ENCODE measurements around the gene RPTOR.
A peak's percentile ranks its signal among the peaks of the same experiment; 100 is the strongest.

RPTOR gene

DNA sequence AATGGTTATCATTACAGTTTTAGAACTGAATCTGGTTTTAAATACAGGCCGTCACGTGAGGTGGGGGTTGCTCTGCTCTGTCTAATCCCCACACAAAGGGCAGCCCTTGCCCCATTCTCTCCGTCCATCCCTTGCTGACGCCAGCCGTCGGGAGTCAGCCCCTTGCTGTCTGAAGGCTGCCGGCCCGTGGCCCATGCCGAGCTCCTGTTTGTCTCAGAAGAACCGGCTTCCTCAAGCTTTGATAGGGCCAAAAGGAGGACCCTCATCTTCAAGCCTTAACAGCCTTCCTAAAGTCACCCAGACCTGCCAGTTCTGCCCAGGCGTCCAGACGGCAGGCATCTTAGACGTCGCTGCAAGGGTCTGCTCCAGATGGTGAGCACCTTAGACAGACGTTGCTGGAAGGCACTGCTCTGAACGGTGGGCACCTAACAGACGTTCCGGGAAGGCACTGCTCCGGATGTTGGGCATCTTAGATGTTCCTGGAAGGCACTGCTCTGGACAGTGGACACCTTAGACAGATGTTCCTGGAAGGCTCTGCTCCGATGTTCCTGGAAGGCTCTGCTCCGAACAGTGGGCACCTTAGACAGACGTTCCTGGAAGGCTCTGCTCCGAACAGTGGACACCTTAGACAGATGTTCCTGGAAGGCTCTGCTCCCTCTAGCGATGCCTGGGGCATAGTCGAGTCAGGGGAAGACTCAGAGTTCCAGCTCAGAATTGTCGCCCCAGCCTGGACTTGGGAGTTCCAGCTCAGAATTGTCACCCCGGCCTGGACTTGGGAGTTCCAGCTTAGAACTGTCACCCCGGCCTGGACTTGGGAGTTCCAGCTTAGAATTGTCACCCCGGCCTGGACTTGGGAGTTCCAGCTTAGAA lies 411.9 kb downstream of the RPTOR start:
- DNase-seq, result no peak

DNA sequence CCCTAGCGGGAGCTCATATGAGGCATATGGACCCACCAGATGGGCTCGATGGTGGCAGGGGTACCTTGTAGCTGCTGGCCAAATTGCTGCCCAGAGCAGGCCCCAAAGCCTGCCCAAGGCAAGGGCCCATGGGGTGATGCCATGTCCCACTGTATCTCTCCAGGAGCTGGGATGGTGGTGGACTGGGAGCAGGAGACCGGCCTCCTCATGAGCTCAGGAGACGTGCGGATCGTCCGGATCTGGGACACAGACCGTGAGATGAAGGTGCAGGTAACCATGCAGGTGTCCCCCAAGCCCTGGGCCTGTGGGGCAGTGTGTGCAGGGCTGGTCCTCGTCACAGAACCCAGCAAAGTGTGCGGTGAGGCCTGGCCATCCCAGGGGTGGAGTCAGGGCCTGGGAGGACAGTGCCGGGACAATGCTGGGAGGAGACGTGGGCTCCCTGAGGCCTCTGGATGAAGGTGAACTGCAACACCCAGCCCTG lies 412.9 kb downstream of the RPTOR start:
- no peak for DNase-seq

DNA sequence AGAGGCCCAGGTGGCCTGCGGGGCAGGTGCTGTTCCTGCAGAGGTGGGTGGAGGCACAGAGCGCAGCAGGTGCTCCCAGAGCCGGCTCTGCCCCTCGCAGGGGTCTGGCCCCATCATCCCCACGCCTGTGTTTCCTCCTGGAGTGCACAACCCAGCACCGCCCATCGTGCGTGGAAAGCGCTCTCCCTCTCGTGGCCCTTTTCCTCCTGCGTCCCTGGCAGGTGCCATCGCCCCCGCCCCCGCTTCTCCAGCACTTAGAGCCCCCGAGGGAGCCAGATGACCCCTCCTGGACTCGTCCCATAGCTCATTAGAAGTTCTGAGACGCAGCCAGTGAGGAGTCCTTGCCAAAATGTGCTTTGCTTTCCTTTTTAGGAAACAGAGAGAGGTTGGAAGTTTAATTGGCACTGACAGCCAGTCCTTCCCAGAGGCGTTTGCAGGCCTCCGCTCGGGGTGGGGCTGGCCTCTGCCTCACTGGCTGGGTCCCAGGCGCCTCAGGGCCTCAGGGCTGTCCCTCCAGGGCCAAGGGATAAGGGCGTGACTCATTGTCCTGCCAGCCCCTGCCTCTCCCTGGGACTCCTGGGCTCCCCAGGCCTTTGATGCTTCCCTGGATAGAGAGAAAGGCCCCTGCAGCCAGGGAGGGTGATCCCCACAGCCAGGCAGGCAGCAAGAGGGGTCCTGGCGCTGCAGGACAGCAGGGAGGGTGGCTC lies 414.8 kb downstream of the RPTOR start:
- DNase-seq, result no peak

DNA sequence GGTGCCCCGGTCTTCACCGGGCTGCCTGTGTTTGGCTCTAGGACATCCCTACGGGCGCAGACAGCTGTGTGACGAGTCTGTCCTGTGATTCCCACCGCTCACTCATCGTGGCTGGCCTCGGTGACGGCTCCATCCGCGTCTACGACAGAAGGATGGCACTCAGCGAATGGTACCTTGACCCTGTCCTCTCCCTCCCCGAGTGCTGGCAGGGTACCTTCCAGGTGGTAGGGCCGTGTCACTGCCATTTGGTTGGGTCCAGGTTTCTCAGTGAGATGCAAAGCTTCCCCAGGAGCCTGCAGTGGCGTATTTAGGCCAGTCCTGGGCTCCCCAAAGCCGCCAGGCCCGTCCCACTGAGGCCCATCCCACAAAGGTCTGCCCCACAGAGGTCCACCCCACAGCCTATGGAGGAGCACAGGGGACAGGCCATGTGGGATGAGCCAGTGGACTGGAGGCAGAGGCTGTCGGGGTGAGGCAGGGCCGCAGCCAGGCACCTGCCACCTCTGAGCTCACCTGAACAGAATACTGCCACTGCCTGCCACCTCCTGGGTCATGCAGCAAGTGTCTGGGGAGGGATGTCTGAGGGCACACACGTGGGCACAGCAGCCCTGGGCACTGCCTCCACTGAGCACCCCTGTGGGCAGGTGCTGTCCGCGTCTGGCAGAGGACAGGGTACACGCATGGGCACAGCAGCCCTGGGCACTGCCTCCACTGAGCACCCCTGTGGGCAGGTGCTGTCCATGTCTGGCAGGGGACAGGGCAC lies 415.6 kb downstream of the RPTOR start:
- no peak for DNase-seq

DNA sequence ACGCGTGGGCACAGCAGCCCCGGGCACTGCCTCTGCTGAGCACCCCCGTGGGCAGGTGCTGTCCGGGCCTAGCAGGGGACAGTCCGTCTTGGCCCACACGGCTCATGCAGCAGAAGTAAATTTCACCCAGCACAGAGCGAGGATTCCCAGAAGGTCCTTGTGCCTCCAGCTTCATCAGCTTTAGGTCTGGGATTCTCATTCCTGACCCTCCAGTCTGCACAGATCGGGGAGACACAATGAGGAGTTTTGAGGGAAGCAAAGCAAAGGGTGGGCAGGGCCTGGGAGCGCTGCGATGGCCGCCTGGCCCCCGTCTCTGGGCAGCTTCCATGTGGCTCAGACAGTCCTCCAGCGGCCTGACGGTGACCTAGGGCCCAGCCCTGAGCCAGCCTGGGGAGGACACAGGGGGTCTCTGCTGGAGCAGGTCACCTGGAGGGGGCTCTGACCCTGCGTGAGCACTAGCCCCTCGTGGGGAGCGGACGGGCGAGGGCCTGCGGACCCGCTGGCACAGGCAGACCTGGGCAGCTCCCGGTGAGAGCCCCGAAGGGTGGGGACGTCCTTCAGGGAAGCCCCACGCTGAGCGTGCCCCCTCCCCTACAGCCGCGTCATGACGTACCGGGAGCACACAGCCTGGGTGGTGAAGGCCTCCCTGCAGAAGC lies 416.3 kb downstream of the RPTOR start:
- no peak for DNase-seq

DNA sequence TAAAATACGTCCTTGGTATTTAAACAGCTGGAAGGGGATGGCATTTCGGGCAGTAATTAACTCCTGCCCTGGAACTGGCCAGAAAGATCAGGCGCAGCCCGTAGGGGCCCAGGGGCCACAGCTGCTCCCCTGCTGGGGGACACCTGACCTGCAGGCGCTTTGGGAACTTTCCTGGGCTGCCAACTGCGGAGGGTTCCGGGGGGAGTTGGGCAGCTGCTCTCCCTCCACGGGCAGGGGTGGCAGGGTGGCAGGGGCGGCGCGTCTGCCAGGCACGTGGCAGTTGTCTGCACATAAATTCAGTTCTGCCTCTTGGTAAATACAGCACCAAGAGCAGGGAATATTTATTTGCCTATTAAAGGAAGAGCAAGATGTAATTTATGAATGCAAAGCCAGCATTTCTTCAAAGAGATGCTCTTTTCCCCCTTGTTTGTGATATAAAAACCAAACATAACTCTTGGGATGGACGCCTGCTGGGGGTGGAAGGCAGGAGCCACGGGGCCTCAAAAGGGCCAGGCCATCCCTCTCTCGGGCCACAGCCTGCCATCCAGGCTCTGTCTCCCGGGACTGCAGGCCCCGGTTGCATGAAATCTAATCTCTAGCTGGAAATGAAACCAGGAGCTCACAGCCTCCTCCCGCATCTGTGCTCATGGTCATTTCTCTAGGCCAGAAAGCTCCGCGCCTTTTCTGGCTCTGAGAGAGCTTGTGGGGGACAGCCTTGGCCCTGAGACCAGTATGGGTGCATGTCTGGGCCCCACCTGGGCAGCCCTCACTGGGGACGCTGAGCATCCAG lies 417.1 kb downstream of the RPTOR start:
- no peak for DNase-seq

DNA sequence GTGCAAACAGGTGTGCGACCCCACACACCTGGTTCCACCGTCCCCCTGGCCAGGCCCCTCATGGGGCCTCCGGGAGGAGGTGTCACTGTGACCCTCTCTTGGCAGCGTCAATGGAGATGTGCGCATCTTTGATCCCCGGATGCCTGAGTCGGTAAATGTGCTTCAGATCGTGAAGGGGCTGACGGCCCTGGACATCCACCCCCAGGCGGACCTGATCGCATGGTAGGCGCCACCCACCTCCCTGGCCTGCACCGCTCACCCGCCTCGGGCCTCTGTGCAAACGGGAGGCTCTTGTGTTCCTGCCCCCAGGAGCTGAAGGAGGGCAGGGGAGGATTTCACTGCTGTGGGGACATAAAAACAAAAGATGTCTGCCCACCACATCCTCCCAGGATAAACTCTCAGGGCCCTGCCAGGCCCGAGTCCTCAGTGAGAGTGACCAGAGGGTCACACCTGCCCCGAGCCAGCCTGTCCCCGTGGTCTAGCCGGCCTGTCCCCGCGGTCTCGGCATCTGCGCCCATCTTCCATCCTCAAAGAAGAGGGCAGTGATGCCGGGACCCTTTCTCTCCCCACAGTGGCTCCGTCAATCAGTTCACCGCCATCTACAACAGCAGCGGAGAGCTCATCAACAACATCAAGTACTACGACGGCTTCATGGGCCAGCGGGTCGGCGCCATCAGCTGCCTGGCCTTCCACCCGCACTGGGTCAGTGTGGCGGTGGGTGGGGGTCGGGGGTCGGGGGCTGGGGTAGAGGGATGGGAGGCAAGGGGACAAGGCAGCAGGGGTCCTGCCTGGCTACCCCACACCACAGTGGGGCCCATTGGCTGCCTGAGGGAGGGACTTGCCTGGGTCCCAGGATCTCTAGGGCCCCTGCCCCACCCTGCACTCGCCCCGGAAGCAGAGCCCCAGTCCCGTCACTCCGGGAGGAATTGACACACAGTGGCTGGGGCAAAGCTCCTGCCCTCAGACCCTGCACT lies 418.0 kb downstream of the RPTOR start:
- no peak for DNase-seq

DNA sequence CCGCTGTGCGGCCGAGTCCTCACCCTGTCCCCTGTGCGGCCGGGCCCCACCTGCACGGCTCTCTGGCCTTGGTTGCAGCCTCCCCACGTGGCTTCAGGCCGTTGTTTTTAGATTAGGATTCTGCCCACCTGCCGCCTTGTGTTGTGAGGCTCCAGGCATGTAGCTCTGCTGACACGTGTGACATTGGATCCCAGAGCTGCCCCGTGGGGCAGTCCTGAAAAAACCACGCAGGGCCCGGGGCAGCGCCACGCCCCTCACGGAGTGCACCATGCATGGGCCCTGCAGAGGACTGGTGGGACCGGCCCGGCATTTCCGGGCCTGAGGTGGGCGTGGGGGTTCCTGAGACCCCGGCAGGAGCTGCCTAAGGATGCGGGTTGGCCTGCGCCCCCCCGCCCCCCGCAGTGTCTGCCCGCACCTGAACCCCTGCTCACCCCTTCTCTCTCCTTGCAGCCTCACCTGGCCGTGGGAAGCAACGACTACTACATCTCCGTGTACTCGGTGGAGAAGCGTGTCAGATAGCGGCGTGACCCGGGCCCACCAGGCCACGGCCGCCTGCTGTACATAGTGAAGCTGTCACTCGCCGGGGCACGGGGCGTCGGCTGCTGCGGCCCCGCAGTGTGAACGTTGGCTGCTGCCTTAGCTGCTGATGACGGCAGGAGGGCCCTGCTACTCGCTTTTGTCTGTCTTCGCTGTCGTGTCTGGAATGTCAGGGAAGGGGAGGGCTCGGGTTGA lies 419.3 kb downstream of the RPTOR start:
- DNase-seq, result no peak

DNA sequence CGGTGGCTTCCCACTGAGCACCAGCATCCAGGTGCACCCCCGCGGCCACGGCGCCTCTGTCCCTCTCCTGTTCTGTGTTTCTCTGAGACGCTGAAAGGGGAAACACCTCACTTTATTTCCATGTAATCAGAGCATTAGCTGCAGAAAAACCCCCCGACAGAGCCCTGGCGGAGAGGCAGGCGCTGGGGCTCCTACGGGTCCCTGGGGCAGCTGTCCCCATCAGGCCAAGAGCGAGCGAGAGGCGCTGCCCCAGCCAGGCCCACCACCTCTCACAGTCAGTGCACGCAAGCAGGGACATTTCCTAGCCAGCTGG lies 419.9 kb downstream of the RPTOR start:
- DNase-seq, result no peak

DNA sequence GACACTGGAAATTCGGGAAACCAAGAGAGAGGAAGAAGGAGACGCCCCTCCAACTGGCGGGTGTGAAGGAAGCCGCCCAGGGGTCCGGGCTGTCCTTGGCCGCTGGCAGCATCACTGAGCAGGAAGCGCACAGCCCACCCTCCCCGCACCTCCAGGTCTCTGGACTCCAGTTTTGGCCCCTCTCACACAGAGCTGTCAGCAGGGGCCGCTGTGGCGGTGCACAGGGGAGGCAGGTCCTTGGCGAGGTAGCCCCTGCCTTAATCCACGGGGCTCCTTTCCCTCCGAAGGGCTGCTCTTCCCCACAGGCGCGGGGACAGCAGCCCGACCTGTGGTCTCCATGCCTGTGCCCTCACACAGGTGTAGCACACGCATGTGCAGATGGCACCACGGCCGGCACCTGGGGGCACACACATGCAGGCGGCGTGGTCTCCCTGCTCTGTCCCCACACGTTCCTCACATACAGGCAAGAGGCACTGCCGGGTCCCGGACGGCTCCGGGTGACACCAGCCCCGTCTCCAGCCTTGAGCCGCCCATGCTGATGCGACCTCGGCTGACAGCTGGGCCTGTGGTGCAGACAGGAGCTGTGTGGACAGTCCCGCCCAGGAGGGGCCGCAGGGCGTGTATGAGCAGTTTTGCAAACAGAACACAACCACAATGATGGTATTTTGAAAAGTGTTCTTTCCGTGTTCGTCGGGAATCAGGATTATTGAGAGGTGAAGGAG lies 420.4 kb downstream of the RPTOR start:
- DNase-seq, result no peak

DNA sequence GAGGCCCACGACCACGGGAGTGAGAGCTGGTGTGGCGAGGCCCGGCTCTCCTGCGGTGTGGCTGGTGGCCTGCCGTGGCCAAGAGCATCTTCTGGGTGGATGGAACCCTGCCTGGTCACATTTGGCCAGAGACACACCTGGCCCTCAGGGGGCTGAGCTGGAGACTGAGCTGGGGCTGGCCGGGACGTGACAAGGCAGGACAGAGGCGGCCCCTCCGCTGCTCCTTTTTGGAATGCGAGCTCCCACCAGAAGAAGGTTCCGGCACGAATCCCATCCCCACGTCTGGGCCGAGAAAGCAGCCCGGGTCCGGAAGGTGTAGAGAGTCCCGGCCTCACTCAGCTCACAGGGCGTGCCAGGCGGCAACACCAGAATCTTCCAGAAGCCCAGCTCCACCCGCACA lies 421.0 kb downstream of the RPTOR start:
- no peak for DNase-seq

DNA sequence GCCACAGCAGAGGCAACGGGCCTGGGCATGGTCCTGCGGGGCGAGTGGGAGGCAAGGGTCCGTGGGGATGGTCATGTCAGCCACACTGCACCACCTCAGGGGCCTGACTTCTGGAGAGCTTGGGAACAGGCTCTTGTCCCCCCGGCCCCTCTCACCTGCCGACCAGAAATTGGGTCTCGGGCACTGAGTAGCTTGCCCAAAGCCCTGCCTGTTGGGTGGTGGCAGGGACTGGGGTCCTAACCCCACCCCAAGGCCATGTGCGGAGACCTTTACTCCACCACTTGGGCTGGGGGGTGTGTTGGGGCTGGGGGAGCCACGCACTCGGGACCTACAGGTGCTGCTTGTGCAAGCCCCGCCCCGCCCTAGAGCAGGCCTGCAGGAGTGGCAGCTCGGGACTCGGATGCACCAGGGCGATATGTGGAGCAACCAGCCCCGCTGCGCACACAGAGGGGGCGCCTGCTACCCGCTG lies 422.8 kb downstream of the RPTOR start:
- DNase-seq, result no peak

DNA sequence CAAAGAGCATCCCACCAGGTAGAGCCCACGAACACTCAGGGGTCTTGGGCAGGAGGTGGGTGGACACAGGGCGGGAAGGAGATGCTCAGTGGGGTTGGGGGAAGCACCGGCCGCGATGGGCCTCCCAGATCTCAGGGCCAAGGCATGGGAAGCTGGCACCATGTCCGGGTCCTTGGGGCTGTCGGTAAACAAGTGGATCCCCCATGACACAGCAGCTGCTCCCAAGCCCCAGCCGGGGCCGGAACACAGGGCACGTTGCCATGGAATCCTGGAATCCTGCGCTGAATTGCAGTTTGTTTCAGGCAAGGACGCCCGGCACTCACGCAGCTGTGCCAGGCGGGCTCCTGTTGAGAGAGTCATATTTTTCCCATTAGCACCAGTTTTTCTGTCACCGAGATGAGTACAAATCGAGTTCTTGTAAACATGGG lies 424.0 kb downstream of the RPTOR start:
- DNase-seq, result no peak

DNA sequence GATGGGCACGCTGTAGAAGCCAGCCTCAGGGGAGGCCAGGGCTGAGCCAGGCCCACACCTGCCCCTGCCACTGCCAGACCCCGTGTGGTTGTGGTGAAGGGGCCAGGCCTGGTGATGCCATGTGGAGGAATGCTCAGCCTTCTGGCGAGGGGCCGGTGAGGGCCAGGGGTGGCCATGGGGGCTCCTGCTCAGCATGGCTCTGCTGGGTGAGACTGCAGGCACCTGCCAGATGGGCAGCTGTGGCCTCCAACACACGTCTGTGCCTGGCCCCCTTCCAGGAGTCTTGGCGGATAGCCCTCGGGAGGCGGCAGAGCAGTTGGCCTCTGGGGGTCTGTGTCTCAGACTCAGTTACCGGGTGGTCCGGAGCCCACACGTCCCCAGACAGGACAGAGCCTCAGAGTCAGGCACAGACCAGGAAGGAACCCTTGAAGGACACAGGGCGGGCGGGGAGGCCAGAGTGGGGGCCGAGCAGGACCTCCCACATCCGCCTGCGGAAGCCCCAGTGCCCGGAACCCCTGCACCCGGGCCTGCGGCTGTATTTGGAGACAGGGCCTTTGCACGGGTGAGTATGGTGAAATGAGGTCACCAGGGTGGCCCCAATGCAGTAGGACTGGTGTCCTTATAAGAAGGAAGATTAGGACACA lies 424.5 kb downstream of the RPTOR start:
- no peak for DNase-seq

DNA sequence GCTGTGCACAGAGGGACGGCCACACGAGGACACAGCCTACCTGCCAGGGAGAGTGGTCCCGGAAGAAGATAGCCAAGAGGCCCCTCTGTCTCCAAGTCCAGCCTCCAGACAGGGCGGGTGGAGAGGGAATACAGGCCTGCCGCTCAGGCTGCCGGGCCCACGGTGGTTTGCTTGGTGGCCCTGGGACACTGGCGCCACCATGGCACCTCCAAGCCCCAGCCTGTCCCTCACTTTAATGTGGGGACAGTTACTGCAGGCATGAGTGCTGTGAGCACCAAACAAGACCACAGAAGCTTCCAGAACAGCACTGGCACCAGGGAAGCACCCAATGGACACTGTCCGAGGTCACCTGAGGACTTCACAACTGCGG lies 425.0 kb downstream of the RPTOR start:
- DNase-seq, result no peak

DNA sequence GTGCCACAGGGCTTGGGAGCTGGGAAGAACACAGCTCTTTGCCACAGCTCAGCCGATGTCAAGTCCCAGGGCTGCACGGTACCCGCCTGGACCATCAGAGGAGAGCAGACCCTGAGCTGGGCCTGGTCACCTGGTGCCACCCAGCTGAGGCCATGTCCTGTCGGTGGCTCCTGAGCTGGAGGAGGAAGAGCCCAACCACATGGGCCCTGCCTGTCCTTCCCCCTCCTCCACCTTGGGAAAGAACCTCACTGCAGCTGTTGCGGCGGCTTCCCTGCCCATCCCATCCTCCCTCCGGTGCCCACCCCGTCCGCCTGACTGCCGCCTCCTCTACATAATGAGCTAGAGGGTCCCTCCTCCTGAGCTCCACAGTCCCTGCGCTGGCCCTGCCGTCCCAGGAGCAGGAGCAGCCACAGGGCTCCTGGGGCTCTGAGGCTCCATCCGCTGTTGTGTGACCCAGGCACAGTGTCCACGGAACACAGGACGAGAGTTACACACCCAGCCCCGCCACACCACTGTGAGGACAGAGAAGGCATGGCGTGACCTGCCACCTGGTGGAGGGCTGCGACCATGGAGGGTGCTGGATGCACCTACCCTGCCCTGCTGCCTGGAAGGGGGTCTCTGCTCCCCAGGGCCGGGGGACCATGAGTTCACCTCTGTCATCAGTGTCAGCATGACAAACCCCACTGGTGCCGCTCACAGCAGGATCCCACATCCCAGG lies 425.6 kb downstream of the RPTOR start:
- peak; percentile 47 for DNase-seq

DNA sequence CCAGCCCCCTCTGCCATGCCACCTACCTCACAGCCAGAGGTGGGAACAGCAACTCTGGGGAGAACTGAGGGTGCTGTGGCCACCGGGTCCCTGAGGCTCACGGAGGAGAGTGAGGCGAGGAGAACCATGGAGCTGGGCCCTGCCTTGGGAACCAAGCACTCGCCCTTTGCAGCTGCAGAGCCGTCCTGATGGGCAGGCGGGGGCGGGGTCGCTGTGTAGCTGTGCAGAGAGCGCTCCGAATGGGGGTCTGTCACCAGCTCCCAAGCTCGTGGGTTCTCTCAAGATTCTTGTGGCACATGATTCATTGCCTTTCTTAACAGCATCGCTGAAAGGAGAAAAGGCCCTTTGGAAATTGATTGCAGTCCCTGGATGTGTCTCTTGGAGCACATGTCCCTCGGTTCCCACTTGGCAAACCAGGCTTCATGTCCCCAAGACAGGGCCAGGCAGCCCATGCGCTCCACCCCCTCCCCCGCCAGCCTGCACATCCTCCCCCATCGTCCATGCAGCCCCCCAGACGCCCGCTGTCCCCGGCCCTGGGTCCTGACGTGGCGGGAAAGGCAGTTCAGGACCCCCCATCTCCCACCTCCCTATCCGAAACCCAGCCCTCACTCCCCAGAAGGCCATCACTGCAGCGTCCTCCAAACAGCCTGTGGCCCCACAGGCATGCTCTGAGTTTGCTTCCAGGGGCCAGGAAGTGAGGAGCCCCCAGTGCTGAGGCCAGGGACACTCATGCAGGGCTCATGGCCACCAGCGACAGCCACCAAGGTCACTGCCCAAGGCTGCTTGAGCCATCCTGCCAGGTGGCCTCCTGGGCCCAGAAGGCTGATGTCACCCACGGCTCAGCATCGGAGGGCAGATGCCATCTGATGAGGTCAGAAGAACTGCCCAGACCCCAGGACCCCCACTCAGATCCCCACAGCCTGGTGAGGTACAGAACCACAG lies 426.4 kb downstream of the RPTOR start:
- no peak for DNase-seq
